Stimulated activated CD8-positive, alpha-beta memory T cell treated with anti-CD3 and anti-CD28 coated beads, Interleukin-7, amount 100 ng/mL, for 1 hour (primary cell): ENCODE data around the gene TMEM144.
"Not testable (repeated sequence)": the region's sequence is repeated elsewhere in the genome, so short reads cannot be mapped to it uniquely, and the experiment has no call there.

Source experiments
- DNase-seq, 2 donors: peaks; one replicate each; pipeline ENCODE4 v3.0.0-alpha.2; 2020; ENCODE audit warnings: low read depth in 2 of 2

TMEM144 gene

GRCh38 chr4:158236304-158237030 lies 26.2 kb downstream of the TMEM144 start:
- no peak for DNase-seq

GRCh38 chr4:158238575-158238974 lies 28.3 kb downstream of the TMEM144 start:
- DNase-seq = no peak

GRCh38 chr4:158239196-158239595 lies 28.9 kb downstream of the TMEM144 start:
- DNase-seq = no peak

GRCh38 chr4:158243071-158243470 lies 32.8 kb downstream of the TMEM144 start:
- DNase-seq = no peak

GRCh38 chr4:158250321-158250720 lies 40.0 kb downstream of the TMEM144 start:
- DNase-seq = no peak

DNA sequence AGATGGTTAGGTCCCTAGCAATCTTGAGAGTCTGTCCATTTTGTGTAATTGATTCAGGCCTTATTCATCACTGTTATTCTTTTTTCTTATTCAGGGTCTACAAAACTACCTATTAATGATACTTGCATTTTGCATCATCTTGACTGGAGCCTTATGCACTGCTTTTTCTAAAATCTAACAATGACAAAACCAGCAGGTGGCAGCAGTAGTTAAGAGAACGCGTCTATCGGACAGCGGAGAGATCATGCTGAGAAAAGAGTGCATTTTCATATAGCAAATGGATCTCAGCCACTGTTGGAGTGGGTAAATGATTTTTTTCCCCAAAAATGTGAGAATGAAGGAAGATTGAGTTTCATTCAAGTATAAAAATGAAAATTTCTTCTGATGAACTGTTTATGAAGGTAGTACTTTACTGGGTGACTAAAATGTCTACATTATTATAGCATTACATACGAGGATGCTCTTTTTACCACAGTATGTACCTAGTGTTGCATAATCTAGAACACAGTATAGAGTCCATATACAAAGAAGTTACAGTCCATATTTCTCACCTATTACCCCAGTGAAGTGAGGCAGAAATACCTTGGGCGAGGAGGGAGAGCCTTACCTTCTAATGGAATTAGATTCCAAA lies 43.2 kb downstream of the TMEM144 start:
- DNase-seq = no peak

DNA sequence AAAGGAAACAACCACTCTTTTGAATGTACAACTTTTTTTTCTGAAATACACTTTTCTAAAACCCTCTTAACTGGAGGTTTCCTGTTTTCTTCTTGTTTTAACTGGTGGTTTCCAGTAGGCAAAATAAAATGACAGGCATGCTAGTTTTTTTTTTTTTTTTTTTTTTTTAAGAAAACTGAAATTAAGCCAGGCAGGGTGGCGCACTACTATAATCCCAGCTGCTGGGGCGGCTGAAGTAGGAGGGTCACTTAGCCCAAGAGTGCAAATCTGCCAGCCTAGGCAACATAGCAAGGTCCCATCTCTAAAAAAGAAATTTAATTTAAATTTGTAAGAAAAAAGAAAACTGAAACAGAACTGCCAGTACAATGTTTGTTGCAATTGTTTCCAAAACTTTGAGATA lies 44.0 kb downstream of the TMEM144 start:
- DNase-seq = no peak

DNA sequence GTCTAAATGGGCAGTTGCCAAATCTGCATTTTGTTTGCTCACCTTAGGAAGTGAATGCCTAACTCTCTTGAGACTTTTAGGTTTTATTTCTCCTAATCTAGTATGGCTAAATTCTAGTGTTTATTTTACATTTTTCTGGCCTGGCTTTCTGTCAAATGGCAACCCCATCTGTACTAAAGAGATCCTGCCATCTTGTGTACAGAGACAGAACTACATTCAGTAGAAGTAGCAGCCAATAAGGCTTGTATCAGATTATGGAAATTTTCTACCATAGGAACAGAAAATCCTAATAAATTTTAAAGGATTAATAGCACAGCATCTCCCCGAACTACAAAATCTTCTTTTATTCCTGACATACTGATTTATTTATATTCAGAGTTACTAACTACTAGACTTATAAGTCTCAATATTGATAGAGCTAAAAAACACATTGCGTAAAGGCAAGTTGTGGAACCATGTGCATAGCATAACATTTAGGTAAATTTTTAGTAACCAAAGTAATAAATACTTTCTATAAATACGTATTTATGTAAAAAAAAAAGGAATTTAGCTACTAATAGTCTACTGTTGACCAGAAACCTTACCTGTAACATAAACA lies 45.5 kb downstream of the TMEM144 start:
- no peak for DNase-seq

DNA sequence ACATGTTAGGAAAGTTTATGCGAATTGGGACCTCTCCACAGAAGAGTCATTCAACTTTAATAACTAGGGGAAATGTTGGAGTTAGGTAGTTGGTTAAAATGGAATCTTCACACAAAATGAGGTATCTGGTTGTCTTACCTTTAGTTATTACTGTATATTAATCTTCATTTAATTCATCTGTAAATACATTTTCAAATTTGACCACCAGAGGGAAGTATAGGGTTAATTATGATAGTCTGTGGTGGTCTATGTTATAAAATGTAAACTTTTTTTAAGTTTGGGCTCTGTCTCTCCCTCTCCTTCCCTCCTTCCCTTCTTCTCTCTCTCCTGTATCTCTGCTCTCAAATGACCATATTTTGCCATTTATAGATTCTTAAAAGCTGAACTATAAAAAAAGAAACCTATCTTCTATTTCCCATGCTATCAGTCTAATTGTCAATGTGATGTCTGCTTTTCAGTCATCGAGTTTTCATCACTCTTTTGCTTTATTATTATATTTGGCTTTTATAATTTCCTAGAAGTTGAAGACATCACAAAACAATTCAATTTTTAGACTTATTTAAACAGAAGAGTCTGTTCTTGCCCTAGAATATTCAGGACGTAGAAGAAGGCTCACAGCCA lies 49.8 kb downstream of the TMEM144 start:
- no peak for DNase-seq

- DNase-seq = no peak
Observed at GRCh38 chr4:158261480-158261879, 51.2 kb downstream of the TMEM144 start.

DNA sequence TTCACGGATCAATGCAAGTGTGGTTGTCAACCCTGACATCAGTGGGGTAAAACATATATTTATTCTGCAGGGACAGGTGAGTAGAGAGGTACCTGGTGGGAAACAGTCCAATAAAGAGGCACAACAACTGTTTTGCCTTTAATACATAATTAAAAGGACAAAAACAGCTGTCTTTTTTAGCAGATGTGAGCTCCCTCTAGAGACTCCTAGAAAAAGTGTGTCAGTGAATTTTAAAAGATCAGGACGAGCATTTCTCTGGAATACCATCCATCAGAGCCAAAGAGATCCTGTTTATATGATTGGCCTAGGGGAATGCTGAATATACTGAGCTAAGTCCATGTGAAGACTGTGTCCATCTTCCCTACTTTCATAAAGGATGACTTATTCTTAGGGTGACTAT lies 58.3 kb downstream of the TMEM144 start:
- DNase-seq = no peak

GRCh38 chr4:158274636-158275035 lies 64.3 kb downstream of the TMEM144 start:
- DNase-seq = no peak

DNA sequence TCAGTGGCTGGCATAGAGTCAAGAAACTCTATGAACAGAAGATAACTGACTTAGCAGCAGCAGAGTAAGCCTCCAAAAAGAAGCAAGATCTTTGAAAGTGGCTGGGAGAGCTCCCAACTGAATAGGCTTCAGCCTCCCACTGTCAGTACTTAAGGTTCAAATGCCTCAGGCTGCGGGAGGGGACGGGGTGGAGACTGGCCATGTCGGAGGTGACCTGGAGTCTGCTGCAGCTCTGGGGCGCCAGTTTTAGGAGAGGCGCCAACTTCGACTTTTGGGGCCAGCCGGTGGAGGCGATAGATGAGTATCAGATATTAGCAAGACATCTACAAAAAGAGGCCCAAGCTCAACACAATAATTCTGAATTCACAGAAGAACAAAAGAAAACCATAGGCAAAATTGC lies 67.3 kb downstream of the TMEM144 start:
- no peak for DNase-seq

DNA sequence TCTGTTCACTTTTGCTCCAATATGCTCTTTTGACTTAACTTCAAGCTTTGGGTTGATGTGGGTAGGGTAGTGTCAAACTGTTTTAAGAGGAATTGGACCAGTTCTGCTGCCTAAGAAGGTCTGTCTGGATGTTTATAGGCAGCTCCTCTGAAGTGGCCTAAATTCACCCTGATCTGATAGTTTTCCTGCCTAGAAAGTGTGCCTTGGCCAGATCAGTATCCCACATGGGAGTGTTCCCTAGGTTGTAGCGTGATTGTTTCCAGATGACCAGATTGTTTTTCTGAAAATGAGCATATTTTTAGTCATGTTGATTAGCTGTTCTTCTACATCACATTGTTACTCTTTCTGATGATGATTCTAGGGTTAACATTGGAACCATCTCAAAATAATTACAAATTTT lies 68.8 kb downstream of the TMEM144 start:
- not testable (repeated sequence) for DNase-seq

- DNase-seq = no peak
Observed at GRCh38 chr4:158280856-158281255, 70.6 kb downstream of the TMEM144 start.

- no peak for DNase-seq
Observed at GRCh38 chr4:158282252-158282651, 72.0 kb downstream of the TMEM144 start.

- no peak for DNase-seq
Observed at GRCh38 chr4:158285429-158286216, 75.3 kb downstream of the TMEM144 start.

GRCh38 chr4:158290912-158291311 lies 80.6 kb downstream of the TMEM144 start:
- no peak for DNase-seq

DNA sequence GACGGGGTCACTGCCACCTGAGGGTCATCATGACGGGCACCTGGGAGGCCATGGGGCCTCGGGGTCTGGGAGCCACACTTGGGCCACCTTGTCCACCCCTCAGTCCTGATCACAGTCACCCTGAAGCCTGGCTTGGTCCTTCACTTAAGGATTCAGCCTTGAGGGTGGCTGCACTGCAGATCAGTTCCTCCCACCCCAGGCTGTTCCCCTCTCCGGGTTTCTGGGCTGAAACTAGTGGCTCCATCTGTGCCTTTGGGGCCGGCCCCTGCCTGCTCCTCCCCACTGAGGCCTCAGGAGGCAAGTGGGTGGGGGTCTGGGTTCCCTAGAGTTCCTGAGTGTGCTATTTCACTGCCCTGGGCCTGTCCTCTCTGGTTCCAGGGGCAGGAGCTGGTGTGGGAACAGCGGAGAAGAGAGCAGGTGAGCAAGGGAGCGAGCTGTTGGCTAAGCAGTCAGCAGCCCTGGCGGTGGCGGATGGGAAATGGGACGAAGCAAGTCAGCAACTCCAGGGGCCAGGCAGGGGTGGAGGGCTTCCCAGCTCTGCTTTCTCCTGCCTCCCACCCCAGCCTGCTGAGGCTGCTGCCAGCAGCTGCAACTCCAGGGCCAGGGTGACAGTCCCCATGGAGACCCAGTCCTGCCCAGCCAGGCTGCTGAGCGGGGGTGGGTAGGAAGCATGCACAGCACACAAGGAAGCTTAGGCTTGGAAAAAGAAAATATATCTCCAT lies 81.2 kb downstream of the TMEM144 start:
- DNase-seq = no peak

DNA sequence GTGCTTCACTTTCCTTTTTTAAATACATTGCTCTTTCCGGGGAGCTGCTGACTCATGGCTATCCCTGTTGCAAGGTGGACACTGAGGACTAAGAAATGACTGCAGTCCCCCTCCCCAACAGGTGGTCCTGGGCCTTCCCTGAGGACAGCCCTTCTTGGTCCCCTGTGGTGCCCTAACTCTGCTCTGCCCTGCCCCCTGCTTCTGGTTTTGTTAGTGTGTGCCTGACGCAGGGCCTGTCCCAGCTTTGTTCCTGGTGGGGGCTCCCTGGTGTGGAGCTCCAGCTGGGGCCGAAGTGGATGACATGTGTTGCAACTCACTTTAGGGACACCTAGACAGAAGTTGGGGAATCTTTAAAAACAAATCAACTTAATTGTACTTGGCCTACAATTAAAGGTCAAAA lies 81.9 kb downstream of the TMEM144 start:
- no peak for DNase-seq

- DNase-seq = no peak
Observed at GRCh38 chr4:158295053-158295452, 84.8 kb downstream of the TMEM144 start.
